SK-N-MC (cell line): ENCODE measurements around the gene SKOR2.
"Not testable (repeated sequence)": the region's sequence is repeated elsewhere in the genome, so short reads cannot be mapped to it uniquely, and the experiment has no call there.

Experiments used
- DNase-seq: peaks from one replicate; pipeline ENCODE4 v3.0.0-alpha.2; 2011; ENCODE audit warnings: low read depth, low spot score
- H3K27ac ChIP-seq: fragments of 200-600 bp; sonication (generic); 2 replicates; pipeline ENCODE4 v1.5.1; 2016; ENCODE audit warnings: mixed run types
- H3K36me3 ChIP-seq: fragments of 200-600 bp; sonication (generic); 2 replicates; pipeline ENCODE4 v1.6.1; 2017; ENCODE audit warnings: antibody characterized with exemption, low read length, mixed read lengths; ENCODE audit not compliant: insufficient read depth
- H3K4me3 ChIP-seq: fragments of 200-600 bp; sonication (generic); 2 replicates; pipeline ENCODE4 v1.5.1; 2016
- H3K9ac ChIP-seq: fragments of 200-600 bp; sonication (generic); 2 replicates; pipeline ENCODE4 v1.8.0; 2017; ENCODE audit warnings: mixed run types, mixed read lengths; ENCODE audit not compliant: insufficient read length
- H3K9me3 ChIP-seq: fragments of 200-600 bp; sonication (generic); 2 replicates; pipeline ENCODE4 v1.6.1; 2017; ENCODE audit warnings: low read depth, mild to moderate bottlenecking, antibody characterized with exemption, low read length, moderate library complexity, mixed read lengths
- EZH2 ChIP-seq: fragments of 200-600 bp; sonication (generic); IDR thresholded peaks from one replicate; pipeline ENCODE4 v1.6.1; 2017; ENCODE audit warnings: antibody characterized with exemption
- FOXP2 ChIP-seq: optimal IDR thresholded peaks from 2 replicates; pipeline ENCODE3; 2011; ENCODE audit warnings: mild to moderate bottlenecking, moderate library complexity; ENCODE audit not compliant: insufficient read depth; ENCODE audit errors: extremely low read length, control extremely low read depth
- POLR2AphosphoS5 ChIP-seq: IDR thresholded peaks from 2 replicates; pipeline ENCODE4 v1.6.1; 2012; ENCODE audit warnings: mild to moderate bottlenecking, low read depth, low read length, borderline replicate concordance

SKOR2 gene

GRCh38 chr18:47215554-47216138 is 35.8 kb downstream of the SKOR2 start:
- DNase-seq = peak; percentile 32
- Histone ChIP-seq H3K36me3 (no peaks in the 10 kb centered on the region), H3K9me3 (no peaks in the 10 kb centered on the region), H3K9ac (no peak overlapping the region), H3K27ac (no peak overlapping the region), H3K4me3 (no peak overlapping the region)
- TF ChIP-seq FOXP2 = no peak
- no peak for TF ChIP-seq POLR2AphosphoS5
- no peak for TF ChIP-seq EZH2

GRCh38 chr18:47209171-47209570 is 42.3 kb downstream of the SKOR2 start:
- Histone ChIP-seq H3K27ac (no peak overlapping the region), H3K9ac (no peak overlapping the region), H3K36me3 (no peaks in the 10 kb centered on the region), H3K4me3 (no peak overlapping the region), H3K9me3 (no peaks in the 10 kb centered on the region)
- TF ChIP-seq POLR2AphosphoS5 (no peak), FOXP2 (no peak), EZH2 (no peak)
- no peak for DNase-seq

- no peak for TF ChIP-seq FOXP2
- no peak for TF ChIP-seq POLR2AphosphoS5
- TF ChIP-seq EZH2 = no peak
- Histone ChIP-seq H3K27ac (no peak overlapping the region), H3K4me3 (no peak overlapping the region), H3K36me3 (no peaks in the 10 kb centered on the region), H3K9me3 (no peaks in the 10 kb centered on the region), H3K9ac (no peak overlapping the region)
- no peak for DNase-seq
Observed at GRCh38 chr18:47206945-47207637, 44.4 kb downstream of the SKOR2 start.

- TF ChIP-seq POLR2AphosphoS5 = no peak
- no peak for TF ChIP-seq EZH2
- TF ChIP-seq FOXP2 = no peak
- DNase-seq = no peak
Observed at GRCh38 chr18:47204908-47205522, 46.4 kb downstream of the SKOR2 start.

GRCh38 chr18:47203626-47204464 is 47.6 kb downstream of the SKOR2 start:
- no peak for TF ChIP-seq EZH2
- no peak for TF ChIP-seq FOXP2
- TF ChIP-seq POLR2AphosphoS5 = no peak
- no peak overlapping the region for H3K27ac ChIP-seq

More at GRCh38 chr18:47204908-47205522, 46.4 kb downstream of the SKOR2 start:
- no peak overlapping the region for H3K4me3 ChIP-seq
- H3K9me3 ChIP-seq = no peaks in the 10 kb centered on the region
- H3K27ac ChIP-seq = no peak overlapping the region
- H3K9ac ChIP-seq = no peak overlapping the region
- no peaks in the 10 kb centered on the region for H3K36me3 ChIP-seq

GRCh38 chr18:47195961-47196360 is 55.5 kb downstream of the SKOR2 start:
- not testable (repeated sequence) for H3K9ac ChIP-seq, DNase-seq, H3K9me3 ChIP-seq, H3K4me3 ChIP-seq, H3K36me3 ChIP-seq, H3K27ac ChIP-seq

More at GRCh38 chr18:47203626-47204464, 47.6 kb downstream of the SKOR2 start:
- DNase-seq = no peak
- Histone ChIP-seq H3K36me3 (no peaks in the 10 kb centered on the region), H3K9me3 (no peaks in the 10 kb centered on the region), H3K4me3 (no peak overlapping the region), H3K9ac (no peak overlapping the region)

GRCh38 chr18:47191961-47192360 is 59.5 kb downstream of the SKOR2 start:
- H3K27ac ChIP-seq = no peak overlapping the region
- H3K4me3 ChIP-seq = no peak overlapping the region
- TF ChIP-seq POLR2AphosphoS5 (no peak), FOXP2 (no peak), EZH2 (no peak)
- H3K9me3 ChIP-seq = no peaks in the 10 kb centered on the region
- no peak overlapping the region for H3K9ac ChIP-seq
- H3K36me3 ChIP-seq = no peaks in the 10 kb centered on the region
- no peak for DNase-seq

GRCh38 chr18:47187721-47188120 is 63.7 kb downstream of the SKOR2 start:
- Histone ChIP-seq H3K9ac (no peak overlapping the region), H3K36me3 (no peaks in the 10 kb centered on the region), H3K9me3 (no peaks in the 10 kb centered on the region), H3K4me3 (no peak overlapping the region), H3K27ac (no peak overlapping the region)
- no peak for DNase-seq
- no peak for TF ChIP-seq FOXP2
- no peak for TF ChIP-seq POLR2AphosphoS5
- no peak for TF ChIP-seq EZH2
